A172 (cell line): ENCODE measurements around the gene ZNRF3. TPM values are rescaled to one million over a fixed set of nuclear protein-coding genes. Genes with fewer than 3 reads are reported as not detected.
"Not testable (repeated sequence)": the region's sequence is repeated elsewhere in the genome, so short reads cannot be mapped to it uniquely, and the experiment has no call there.

ENCODE experiments used
- DNase-seq: peaks from one replicate; pipeline ENCODE4 v3.0.0-alpha.2; 2015; ENCODE audit warnings: low spot score
- total RNA-seq: library from RNA; depleted of rRNA; stranded (reverse); fragments of >200 nt; shearing (Covaris generic); gene quantifications from 2 replicates; pipeline ENCODE4 v1.2.3, GENCODE V29; 2014

Gene ZNRF3
- total RNA-seq, 1 experiment from 2014 or later: 3.8 TPM

GRCh38 chr22:29037340-29037932 is 154.1 kb downstream of the ZNRF3 start:
- no peak for DNase-seq

- DNase-seq: no peak
Measured at GRCh38 chr22:29039148-29039547, 155.8 kb downstream of the ZNRF3 start.

- not testable (repeated sequence) for DNase-seq
Measured at GRCh38 chr22:29039684-29040083, 156.3 kb downstream of the ZNRF3 start.

- DNase-seq: peak; percentile 76
Measured at GRCh38 chr22:29040385-29041275, 157.3 kb downstream of the ZNRF3 start.

GRCh38 chr22:29041408-29041807 is 158.0 kb downstream of the ZNRF3 start:
- DNase-seq: no peak

GRCh38 chr22:29043906-29044575 is 160.7 kb downstream of the ZNRF3 start:
- DNase-seq: peak; percentile 50

GRCh38 chr22:29044657-29045176 is 161.3 kb downstream of the ZNRF3 start:
- peak; percentile 68 for DNase-seq

GRCh38 chr22:29048822-29049654 is 165.7 kb downstream of the ZNRF3 start:
- no peak for DNase-seq

GRCh38 chr22:29049655-29050263 is 166.4 kb downstream of the ZNRF3 start:
- no peak for DNase-seq

- DNase-seq: no peak
Measured at GRCh38 chr22:29050457-29050856, 167.1 kb downstream of the ZNRF3 start.

- no peak for DNase-seq
Measured at GRCh38 chr22:29053048-29053702, 169.8 kb downstream of the ZNRF3 start.

- DNase-seq: no peak
Measured at GRCh38 chr22:29054251-29054767, 170.9 kb downstream of the ZNRF3 start.

GRCh38 chr22:29055192-29055830 is 171.9 kb downstream of the ZNRF3 start:
- no peak for DNase-seq

GRCh38 chr22:29056472-29056871 is 173.1 kb downstream of the ZNRF3 start:
- DNase-seq: no peak

GRCh38 chr22:29060251-29060869 is 177.0 kb downstream of the ZNRF3 start:
- DNase-seq: no peak

- no peak for DNase-seq
Measured at GRCh38 chr22:29060931-29061330, 177.6 kb downstream of the ZNRF3 start.

GRCh38 chr22:29061773-29062172 is 178.4 kb downstream of the ZNRF3 start, which contains the start of gene C22orf31:
TSS of gene C22orf31 (minus strand) at chr22:29061831. CDS start at chr22:29061792, 39 bp downstream.
- no peak for DNase-seq

- DNase-seq: no peak
Measured at GRCh38 chr22:29062286-29062821, 179.0 kb downstream of the ZNRF3 start.
